Right kidney (tissue), 1 donor: ENCODE results near the gene KRT78.
"Not testable (repeated sequence)": the region's sequence is repeated elsewhere in the genome, so short reads cannot be mapped to it uniquely, and the experiment has no call there.

Experiments used
- DNase-seq: peaks from one replicate; pipeline ENCODE4 v3.0.0-alpha.2; 2016

The KRT78 gene

DNA sequence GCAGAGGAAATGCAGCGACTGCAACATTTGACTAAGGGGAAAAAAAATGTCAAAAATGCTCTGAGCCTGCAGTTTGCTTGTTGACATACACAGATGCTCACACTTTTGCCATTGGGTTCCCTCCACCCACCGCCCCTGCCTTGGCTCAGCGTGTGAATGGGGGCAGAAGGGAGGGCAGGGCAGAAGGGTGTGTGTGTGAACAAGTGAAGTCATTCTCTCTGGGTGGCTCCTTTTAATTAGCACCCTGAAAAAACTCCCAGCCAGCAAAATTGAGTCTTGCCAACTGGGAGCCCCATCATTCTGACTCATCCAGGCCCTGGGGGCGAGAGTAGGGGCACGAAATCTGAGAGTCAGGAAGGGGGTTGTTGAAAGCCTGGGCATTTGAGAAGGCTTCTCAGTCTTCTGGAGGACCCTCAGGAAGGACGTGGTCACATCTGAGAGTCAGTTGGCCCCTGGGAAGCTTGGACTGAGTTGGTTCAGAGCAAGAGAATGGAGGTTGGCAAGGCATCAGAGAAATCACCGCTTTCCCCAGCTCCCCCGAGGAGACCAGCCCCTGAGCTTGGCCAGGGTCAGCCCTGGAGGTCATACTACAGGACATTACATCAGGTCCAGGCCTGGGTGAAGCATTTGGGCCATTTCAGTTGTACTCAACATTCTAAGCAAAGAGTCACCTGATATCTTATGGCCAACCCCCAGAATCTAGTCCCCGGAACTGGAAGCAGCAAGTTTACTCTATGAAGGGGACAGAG is 22.7 kb upstream of the KRT78 start:
- DNase-seq = no peak

DNA sequence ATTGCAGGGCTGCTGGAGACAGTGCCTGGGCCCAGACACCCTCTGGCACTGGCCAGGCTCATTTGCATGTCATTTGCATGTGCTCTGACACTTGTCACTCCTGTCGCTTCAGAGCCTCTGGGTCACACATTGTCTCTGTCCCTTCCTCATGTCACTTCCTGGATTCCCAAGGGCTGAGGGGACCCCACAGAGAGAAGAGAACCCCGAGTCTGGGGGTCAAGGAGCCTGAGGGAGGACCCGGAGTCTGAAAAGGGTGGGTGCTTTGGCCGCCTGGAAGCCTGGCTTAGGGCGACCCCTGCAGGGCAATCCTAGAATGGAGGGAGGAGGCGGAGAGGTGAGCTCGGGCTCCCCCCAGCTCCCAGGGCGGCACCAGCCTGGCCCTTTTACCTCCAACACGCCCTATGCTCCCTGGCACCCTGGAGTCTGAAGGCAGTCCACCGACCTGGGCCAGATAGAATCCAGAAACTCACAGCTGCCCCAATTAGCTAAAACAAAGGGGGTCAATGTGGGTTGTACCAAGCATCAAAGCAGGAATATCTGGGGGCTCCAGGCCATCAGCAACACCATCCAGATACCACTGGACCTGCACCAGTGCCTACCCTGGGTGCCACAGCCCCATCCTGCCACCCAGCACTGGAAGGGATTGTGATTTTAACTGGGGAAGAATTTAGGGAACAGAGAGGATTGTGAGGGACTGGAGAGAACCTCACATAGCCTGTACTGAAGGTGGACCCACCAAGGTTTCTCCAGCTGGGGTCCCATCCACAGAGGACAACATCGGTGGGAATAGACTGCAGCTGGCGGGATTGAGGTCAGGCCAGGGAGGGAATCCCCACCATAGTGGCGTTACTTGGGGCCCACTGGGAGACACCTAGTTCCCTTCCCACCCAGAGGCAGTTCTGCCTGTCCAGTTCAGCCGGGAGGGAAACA is 21.8 kb upstream of the KRT78 start:
- no peak for DNase-seq

DNA sequence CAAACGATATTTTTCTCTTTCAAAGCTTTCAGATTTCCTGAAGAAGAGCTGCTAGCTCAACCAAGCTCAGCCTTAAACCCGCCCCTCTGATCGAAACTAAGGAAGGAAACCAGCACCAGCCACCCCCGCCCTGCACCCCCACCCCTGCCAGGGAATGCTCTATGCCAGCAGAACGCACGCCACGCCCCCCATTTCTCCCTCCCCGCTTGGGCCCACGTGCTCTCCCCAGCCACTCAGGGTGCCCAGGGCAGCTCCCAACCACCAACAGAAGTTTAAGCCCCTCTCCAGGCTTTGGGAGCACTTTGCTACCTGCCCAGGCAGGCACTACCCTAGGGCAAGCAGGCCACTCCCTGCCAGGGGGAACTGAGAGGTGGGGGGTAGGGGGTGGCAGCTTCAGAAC is 18.8 kb upstream of the KRT78 start:
- DNase-seq = no peak

DNA sequence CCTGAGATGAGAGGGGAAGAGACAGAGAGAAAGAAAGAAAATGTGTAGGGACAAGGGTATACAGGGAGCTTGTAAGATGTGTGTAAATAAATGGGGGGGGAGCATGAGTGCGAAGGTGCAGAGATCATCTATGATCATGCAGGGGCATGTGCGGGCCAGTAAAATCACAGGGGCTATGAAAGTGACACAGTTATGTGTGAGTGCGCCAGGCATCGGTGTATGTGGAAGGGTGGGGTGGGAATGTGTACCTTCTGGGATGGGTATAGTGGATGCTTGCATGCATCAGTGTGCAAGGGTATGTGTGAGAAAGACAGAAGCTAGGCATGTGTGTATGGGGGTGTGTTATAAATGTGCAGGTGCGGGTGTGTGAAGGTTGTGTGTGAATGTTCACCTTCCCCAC is 18.4 kb upstream of the KRT78 start:
- no peak for DNase-seq

DNA sequence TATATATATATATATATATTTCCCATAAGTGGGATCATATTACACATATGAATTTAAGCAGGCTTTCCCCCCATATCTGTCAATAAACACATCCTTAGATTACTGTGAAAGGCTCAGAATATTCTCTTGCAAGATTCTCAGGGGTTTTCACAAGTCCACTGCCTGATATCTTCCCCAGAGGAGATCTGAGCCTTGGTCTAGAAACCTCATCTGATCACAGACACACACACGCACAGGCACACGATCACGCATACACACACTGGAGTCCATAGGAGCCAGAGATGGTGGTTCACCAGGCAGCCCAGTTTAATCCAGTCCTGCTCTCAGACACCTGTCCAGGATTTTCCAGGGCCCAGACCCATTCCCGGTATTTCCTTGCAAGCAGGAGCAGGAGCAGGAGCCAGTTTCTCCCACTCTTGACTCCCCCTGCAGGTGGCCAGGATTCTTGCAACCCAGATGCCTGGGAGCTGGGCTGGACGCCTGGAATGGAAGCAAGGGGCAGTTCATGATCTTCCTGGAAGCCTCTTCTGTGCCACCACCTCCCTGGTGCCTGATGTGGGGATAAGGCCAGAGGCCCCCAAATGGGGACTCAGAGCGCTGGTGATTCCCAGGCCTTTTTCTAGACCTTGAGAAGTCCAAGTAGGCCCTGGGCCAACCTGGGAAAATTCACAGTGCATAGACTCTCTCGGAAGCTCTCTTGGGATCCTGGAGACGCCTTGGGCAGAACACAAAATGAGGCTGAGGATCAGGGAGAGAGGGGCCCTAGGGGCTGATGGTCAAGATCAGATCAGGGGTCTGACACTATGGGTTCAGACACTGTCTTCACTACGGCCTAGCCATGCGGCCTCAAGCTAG is 16.5 kb upstream of the KRT78 start:
- DNase-seq = peak; percentile 70

DNA sequence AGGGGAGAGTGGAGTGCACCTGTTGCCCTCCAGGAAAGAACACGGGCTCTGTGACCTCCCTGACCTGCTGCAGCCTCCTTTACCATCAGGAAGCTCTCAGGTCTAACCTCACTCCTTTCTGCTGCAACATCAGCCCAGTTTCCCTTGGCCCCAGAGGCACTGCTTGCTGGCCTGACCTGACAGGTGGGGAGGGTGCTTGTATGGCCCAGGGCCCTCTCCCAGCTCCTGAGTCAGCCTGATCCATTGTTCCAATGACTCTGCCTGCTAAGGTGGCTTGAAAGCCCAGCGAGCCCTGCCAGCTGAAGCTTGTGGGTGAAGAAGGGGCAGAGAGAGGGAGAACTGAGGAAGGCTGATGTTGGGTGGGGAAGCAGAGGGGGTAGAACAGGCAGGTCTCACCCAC is 13.2 kb upstream of the KRT78 start:
- DNase-seq = no peak

DNA sequence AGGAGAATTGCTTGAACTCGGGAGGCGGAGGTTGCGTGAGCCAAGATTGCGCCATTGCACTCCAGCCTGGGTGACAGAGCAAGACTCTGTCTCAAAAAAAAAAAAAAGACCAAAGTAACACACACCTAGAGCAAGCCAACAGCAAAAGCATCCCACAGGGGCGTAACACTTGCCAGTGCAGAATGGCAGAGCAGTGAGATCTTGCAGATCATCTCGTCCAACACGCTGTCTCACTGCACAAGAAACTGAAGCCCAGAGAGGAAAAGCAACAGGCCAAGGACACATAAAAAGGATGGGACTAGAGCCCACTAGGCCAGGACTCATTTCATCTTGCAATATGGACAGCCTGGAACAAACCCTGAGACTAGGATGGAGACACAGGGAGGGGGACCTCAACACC is 12.7 kb upstream of the KRT78 start:
- DNase-seq = no peak

DNA sequence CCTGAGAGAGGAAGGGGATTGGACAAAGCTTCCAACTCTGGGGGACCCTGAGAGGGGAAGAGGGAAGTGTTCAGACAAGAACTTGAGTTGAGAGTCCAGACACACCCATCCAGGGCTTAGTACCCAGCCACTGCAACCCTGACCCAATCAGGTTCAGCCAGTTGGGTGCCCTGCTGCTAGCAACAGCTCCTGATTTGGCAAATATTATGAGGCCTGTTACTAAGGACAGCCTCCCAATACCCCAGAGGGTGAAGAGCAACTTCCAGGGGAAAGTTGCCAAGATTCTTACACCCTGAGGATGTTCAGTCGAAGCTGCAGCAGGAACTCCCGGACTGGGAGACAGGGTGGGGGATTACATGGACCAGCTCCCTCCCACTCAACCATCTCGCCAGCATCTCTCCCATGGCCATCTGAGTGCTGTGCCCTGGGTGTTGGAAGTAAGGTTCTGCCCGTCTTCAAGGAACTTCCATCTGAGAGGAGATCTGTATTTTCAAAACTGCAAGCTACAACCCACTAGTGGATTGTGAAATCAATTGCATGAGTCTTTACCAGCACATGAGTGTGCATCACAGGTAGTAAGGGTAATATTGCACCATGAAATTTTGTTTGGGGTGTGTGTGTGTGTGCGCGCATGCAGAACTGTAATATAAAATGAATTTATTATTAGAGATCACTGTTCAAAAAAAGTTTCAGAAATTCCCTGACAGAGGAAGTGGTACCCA is 11.5 kb upstream of the KRT78 start:
- no peak for DNase-seq

DNA sequence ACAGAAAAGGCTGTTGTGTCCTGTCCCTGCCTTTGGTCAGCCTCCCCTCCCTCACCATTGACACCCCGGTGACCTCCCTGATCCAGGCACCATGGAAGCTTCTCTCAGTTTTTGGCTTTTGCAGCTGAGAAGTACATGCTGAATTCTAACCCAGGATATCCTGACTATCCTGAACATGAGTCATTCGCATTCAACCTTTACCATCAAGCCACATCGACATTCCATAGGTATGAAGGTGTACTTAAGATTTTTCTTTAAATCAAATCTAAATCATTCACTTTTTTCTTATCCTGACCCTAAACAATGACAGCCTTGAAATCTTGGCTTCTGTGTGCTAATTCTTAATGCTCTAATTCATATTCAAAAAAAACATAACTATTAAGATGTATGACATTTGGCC is 8.7 kb upstream of the KRT78 start:
- no peak for DNase-seq

DNA sequence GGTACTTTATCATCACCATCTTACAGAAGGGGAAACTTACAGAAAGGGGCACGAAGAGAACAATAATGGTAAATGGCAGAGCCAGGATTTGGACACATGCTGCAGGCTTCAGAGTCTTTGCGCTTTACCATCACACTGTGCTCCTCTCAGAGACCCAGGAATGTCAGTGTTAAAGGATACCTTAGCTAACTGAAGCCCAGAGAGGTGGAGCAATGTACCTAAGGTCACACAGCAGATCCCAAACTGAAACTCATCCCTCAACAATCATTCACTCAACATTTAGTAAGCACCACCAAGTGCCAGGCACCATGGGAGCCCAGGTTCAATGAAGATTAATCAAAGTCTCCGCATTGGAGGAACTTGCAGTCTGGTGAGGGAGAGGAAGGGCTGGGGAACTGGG is 8.0 kb upstream of the KRT78 start:
- no peak for DNase-seq

DNA sequence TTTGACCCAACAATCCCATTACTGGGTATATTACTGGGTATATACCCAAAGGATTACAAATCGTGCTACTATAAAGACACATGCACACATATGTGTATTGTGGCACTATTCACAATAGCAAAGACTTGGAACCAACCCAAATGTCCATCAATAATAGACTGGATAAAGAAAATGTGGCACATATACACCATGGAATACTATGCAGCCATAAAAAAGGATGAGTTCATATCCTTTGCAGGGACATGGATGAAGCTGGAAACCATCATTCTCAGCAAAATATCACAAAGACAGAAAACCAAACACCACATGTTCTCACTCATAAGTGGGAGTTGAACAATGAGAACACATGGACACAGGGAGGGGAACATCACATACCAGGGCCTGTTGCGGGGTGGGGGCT is 7.3 kb upstream of the KRT78 start:
- DNase-seq = not testable (repeated sequence)

DNA sequence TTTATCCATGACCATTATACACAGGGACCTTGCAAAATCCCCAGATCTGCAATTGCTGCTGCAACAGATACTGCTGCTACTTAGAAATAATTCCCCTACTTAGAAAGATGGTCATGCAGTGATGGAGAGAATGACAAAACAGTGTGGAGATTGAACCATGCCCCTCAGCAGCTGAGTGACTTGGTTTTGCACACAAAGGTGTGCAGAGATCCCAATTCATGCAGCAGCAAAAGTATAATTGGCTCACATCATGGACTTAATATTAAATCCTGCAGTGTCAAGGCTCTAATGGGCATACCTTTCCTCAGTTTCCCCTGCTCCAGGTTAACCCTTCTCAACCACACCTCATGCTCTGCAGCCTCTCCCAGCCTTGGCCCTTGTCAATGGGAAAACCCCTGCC is 3.0 kb upstream of the KRT78 start:
- DNase-seq = no peak

DNA sequence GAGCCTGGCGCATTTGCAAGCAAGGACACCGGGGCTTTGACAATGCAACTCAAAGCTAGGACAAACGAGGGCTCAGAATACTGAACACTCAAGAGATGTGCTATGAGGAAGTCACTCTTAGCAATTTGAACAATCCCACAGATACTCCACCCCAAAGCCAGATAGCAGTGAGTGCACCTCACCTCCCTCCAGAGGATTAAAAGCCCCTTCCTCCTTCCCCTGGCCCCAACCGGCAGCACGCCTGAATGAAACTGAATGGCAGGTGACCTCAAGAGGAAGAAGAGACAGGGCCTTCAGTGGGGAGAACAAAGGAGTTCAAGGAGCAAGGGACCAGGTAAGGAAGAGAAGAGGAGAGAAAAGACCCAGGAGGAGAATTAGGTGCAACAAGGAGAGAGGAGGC is 1.9 kb upstream of the KRT78 start:
- DNase-seq = no peak

DNA sequence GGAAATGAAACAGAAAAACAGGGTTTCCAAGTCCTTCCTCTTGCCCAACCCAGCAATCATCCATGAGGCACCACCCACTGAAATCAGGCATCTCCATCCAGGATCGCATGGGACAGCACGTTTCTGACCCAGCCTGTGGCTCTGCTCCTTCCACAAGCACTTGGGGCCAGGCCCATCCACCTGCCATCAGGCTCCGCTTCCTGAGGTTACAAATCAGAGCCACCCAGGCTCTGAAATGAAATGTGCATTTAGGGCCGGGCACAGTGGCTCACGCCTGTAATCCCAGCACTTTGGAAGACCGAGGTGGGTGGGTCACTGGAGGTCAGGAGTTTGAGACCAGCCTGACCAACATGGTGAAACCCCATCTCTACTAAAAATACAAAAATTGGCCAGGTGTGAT is 717 bp upstream of the KRT78 start:
- DNase-seq = no peak

DNA sequence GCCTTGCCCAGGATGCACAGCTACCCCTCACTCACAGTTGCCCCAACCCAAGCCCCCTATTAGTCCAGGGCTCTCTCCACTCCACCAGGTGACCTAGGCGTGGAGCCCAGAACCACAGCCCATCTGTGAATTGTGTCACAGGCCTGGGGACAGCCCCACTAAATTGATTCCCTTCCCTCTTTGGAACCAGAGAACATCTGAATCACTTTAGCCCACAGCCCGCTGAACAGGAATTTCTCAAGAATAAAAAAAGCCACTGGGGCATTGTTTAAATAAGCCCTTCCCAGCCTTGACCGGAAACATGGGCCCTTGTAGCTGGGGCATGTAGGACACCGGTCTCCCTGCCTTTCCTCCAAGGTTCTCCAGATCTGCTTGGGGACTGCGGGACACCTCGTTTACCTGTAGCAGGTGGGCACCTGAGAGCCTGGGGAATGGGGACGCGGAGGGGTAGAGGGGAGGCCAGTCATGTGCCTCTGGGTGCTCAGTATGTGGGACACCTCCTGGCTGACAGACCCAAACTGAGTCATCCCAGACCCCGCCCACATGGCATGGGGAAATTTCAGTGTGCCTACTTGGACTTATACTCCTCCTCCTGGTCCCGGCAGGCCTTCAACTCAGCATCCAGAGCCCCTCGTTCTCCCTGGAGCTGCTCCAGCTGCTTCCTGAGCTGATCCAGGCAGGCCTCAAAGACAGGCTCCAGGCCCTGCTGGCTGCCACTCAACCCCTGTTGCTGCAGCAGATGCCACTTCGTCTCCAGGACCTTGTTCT is 1.3 kb downstream of the KRT78 start:
- no peak for DNase-seq

DNA sequence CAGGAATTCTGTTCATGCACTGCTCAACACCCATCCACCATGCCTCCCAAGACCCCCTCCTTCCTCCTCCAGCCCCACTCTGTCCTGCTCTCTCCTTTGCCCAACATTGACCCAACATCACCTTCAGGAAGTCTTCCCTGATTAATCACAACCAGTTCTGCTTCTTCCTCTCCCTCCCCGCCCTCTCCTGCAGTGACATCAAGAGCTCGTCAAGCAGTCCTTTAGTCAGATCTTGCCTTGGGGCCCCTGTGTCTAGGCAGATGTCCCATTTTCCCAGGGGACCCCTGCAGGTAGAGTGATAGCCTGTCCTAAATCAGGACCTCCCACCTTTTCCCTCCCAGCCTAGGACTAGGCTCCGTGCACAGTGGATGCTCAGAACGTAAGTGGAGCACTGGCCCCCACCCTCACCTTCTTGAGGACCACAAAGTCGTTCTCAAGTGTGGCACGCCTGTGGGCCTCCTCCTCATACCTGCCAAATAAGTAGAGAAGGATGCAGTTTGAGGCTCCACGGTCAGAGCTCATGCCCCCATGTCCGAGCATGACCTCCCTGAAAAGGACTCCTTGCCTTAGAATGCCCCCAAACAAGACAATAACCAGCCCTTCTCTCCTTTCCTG is 2.3 kb downstream of the KRT78 start:
- DNase-seq = no peak

DNA sequence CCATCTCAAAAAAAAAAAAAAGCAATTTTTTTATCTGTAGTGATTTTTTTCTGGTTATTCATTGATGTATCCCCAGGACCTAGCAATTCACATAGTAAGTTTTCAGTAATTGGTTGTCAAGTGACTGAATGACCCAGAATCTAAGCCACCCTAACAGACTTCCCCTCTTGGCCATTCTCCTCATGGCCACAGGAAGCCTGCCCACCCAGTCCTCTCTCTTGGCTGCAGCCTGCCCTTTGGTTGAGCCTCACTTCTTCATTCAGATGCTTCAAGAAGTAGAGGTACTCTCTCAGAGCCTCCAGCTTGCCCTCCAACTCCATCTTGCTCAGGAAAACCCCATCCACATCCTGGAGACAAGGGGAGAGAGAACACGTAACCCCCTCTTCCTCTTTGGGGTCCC is 2.8 kb downstream of the KRT78 start:
- DNase-seq = no peak

DNA sequence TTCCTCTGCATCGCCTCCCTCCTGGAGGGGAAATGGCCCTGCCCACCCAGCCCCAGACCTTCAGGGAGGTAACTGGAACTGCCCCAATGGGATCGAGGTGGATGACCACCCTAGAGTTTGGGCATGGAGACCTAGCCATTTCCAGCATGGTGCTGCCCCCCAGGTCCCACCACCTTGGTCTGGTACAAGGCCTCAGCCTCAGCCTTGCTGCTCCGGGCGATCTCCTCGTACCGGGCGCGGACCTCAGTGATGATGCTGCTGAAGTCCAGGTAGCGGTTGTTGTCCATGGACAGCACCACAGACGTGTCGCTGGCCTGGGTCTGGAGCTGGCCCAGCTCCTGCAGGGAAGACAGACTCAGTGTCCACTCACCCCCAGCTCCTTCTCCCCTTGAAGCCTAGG is 4.4 kb downstream of the KRT78 start:
- no peak for DNase-seq

DNA sequence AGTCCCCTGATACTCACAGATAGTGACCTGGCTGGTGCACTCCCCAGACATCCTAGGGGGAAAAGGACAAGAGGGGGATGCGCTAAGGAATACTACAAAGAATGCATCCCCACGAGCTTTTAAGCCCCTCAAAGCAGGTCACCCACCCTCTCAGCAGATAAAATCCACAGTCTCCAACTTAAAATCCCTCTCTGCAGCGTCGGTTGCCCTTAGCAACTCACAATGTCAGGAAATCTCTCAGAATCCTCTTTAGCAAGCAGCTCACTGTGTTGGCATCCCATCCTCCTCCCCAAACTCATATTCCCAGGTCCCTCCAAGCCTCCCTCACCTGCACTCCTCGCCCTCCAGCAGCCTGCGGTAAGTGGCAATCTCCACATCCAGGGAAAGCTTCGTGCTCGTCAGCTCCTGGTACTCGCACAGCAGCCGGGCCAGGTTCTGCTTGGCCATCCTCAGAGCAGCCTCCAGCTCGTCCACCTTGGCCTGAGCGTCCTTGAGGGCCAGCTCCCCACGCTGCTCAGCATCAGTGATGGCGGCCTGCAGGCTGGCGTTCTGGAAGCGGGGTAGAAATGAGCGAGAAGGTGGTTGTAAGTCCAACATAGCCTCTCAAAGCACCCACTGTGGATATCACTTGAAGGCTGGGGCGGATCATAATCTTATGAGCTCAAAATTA is 9.2 kb downstream of the KRT78 start:
- DNase-seq = no peak
